Left cardiac atrium (tissue), 4 donors: ENCODE data around the gene SLC30A2. TPM values are rescaled to one million over a fixed set of nuclear protein-coding genes. Genes with fewer than 3 reads are reported as not detected.

Experiments used
- ATAC-seq, 2 donors: fragments of 200-7000 bp; cut with Tn5 transposase; one replicate each; pipeline ENCODE4 v1.9.1; 2020; ENCODE audit warnings: mild to moderate bottlenecking in 2 of 2, moderate library complexity in 2 of 2
- DNase-seq: peaks from one replicate; pipeline ENCODE4 v3.0.0-alpha.2; 2020
- intact Hi-C, 2 donors: fragments of 100-400 bp; cut with DNase I; formaldehyde crosslinking; loops; one replicate each; pipeline versions ENCODE4 v1.14.1 to v1.15.1; 2022 to 2023
- total RNA-seq, 2 donors: library from RNA; stranded (reverse); fragmentation: NEBNext Ultra II Directional; extraction: Animal tissue kit (Norgen Biotek cat#: 25700); gene quantifications; one replicate each; pipeline ENCODE4 v1.2.1, GENCODE V29; 2021
- donor health status: DM: no; HTN: yes; CAD: no.
- donor health status: DM: no; HTN: yes; CAD: no; lungs with severe emphysema.
- donor health status: DM: yes; HTN: yes; CAD: no.
- donor health status: Dilated cardiomyopathy.

Gene SLC30A2
- total RNA-seq, 2 donors from 2014 or later = 0.32 to 1.0 TPM

- ATAC-seq (peak; percentile 31 to 42), DNase-seq (no peak)
- intact Hi-C loops = no loop called here
These were observed 772 bp downstream of the SLC30A2 start for GRCh38 chr1:26044971-26045721.

- DNase-seq = no peak
- intact Hi-C loops = no loop called here
- no peak for ATAC-seq
These were observed 1.5 kb downstream of the SLC30A2 start for GRCh38 chr1:26044414-26044813.

GRCh38 chr1:26043765-26044164 is 2.2 kb downstream of the SLC30A2 start:
- intact Hi-C loops = no loop called here
- no peak for ATAC-seq
- DNase-seq = no peak

GRCh38 chr1:26041978-26042377 is 3.9 kb downstream of the SLC30A2 start:
- intact Hi-C loops = no loop called here
- ATAC-seq (no peak), DNase-seq (no peak)

- intact Hi-C loops = no loop called here
- ATAC-seq = no peak
These were observed 4.5 kb downstream of the SLC30A2 start for GRCh38 chr1:26041401-26041800.

GRCh38 chr1:26038904-26039303 is 7.0 kb downstream of the SLC30A2 start:
- DNase-seq (no peak), ATAC-seq (no peak)
- intact Hi-C loops = loop anchor here (5.0 to 10.0 kb wide), 3 partner anchors 63 to 196 kb away; partner anchors contain the start of gene CEP85 (in 1 of the 2)

More at GRCh38 chr1:26041401-26041800, 4.5 kb downstream of the SLC30A2 start:
- no peak for DNase-seq

- DNase-seq = no peak
- intact Hi-C loops = loop anchor here (5.0 to 10.0 kb wide), 3 partner anchors 64 to 196 kb away; partner anchors contain the start of gene CEP85 (in 1 of the 2)
These were observed 7.4 kb downstream of the SLC30A2 start for GRCh38 chr1:26038477-26038876.

GRCh38 chr1:26037904-26038303 is 8.0 kb downstream of the SLC30A2 start:
- DNase-seq = no peak
- ATAC-seq = no peak
- intact Hi-C loops = loop anchor here (5.0 to 10.0 kb wide), 3 partner anchors 64 to 197 kb away; partner anchors contain the start of gene CEP85 (in 1 of the 2)

More at GRCh38 chr1:26038477-26038876, 7.4 kb downstream of the SLC30A2 start:
- no peak for ATAC-seq

GRCh38 chr1:26036756-26037281 is 9.1 kb downstream of the SLC30A2 start:
- intact Hi-C loops = loop anchor here (5.0 to 10.0 kb wide), 3 partner anchors 65 to 198 kb away; partner anchors contain the start of gene CEP85 (in 1 of the 2)
- DNase-seq = no peak
- ATAC-seq = peak in 1 of 2 donors; percentile 0

- DNase-seq (peak; percentile 87), ATAC-seq (peak; percentile 91 to 92)
- intact Hi-C loops = loop anchor here (1.0 to 10.0 kb wide), 4 partner anchors 66 to 199 kb away; partner anchors contain the start of gene CEP85 (in 1 of the 2)
These were observed 9.8 kb downstream of the SLC30A2 start for GRCh38 chr1:26035959-26036755.

GRCh38 chr1:26035203-26035958 is 10.5 kb downstream of the SLC30A2 start:
- peak; percentile 96 for DNase-seq
- peak; percentile 95 to 97 for ATAC-seq
- intact Hi-C loops = loop anchor here (1.0 to 10.0 kb wide), 4 partner anchors 67 to 199 kb away; partner anchors contain the start of gene CEP85 (in 1 of the 2)

GRCh38 chr1:26034504-26035202 is 11.3 kb downstream of the SLC30A2 start:
- DNase-seq = no peak

GRCh38 chr1:26032656-26033357 is 13.1 kb downstream of the SLC30A2 start:
- intact Hi-C loops = loop anchor here in 1 of 2 donors (10.0 kb wide), 1 partner anchor 202 kb away; the partner anchor contains the start of gene CEP85
- DNase-seq (no peak), ATAC-seq (no peak)

More at GRCh38 chr1:26034504-26035202, 11.3 kb downstream of the SLC30A2 start:
- no peak for ATAC-seq
- intact Hi-C loops = loop anchor here (1.0 to 10.0 kb wide), 4 partner anchors 68 to 200 kb away; partner anchors contain the start of gene CEP85 (in 1 of the 2)

- ATAC-seq = no peak
- DNase-seq = no peak
- intact Hi-C loops = loop anchor here in 1 of 2 donors (10.0 kb wide), 1 partner anchor 203 kb away; the partner anchor contains the start of gene CEP85
These were observed 14.2 kb downstream of the SLC30A2 start for GRCh38 chr1:26031611-26032220.

- DNase-seq (no peak), ATAC-seq (no peak)
- intact Hi-C loops = loop anchor here in 1 of 2 donors (10.0 kb wide), 1 partner anchor 204 kb away; the partner anchor contains the start of gene CEP85
These were observed 14.7 kb downstream of the SLC30A2 start for GRCh38 chr1:26031196-26031595.

- ATAC-seq (no peak), DNase-seq (no peak)
- intact Hi-C loops = loop anchor here in 1 of 2 donors (10.0 kb wide), 1 partner anchor 205 kb away; the partner anchor contains the start of gene CEP85
These were observed 15.9 kb downstream of the SLC30A2 start for GRCh38 chr1:26029864-26030481.
